MM.1S (cell line): ENCODE data around the gene PPP1R13B.

Experiments used
- EZH2 ChIP-seq: fragments of 300-600 bp; sonication (generic); optimal IDR thresholded peaks from 2 replicates; pipeline ENCODE3; 2017; ENCODE audit warnings: low read depth, mild to moderate bottlenecking, antibody characterized with exemption, low read length, mixed read lengths
- TF ChIP-seq, protein P1 (sequence below): fragments of 300-600 bp; sonication (generic); IDR thresholded peaks from 2 replicates; pipeline ENCODE4 v1.5.1; 2016; ENCODE audit warnings: antibody characterized with exemption, low read length, mixed read lengths

- TF ChIP-seq, protein P1, sequence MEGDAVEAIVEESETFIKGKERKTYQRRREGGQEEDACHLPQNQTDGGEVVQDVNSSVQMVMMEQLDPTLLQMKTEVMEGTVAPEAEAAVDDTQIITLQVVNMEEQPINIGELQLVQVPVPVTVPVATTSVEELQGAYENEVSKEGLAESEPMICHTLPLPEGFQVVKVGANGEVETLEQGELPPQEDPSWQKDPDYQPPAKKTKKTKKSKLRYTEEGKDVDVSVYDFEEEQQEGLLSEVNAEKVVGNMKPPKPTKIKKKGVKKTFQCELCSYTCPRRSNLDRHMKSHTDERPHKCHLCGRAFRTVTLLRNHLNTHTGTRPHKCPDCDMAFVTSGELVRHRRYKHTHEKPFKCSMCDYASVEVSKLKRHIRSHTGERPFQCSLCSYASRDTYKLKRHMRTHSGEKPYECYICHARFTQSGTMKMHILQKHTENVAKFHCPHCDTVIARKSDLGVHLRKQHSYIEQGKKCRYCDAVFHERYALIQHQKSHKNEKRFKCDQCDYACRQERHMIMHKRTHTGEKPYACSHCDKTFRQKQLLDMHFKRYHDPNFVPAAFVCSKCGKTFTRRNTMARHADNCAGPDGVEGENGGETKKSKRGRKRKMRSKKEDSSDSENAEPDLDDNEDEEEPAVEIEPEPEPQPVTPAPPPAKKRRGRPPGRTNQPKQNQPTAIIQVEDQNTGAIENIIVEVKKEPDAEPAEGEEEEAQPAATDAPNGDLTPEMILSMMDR, result no peak
- no peak for TF ChIP-seq EZH2
Observed at GRCh38 chr14:103692159-103692558, 155.2 kb downstream of the PPP1R13B start.
